CD4-positive, alpha-beta T cell (primary cell): Measurements from ENCODE around the gene SLC25A3. TPM values are rescaled to one million over a fixed set of nuclear protein-coding genes. Genes with fewer than 3 reads are reported as not detected.
A peak's percentile ranks its signal among the peaks of the same experiment; 100 is the strongest.

Experiments used
- ATAC-seq: fragments of 200-7000 bp; cut with Tn5 transposase; one replicate; pipeline ENCODE4 v1.10.0; 2022; ENCODE audit warnings: mild to moderate bottlenecking; ENCODE audit not compliant: poor library complexity
- CTCF ChIA-PET: fragments of 350-600 bp; sonication (Branson Sonifier 250); formaldehyde crosslinking; loops from one replicate; lab custom pipeline; 2021; ENCODE audit warnings: antibody characterized with exemption, inconsistent platforms; lab: Charles Lee
- POLR2A ChIA-PET: fragments of 350-600 bp; sonication (Branson Sonifier 250); formaldehyde crosslinking; loops from one replicate; lab custom pipeline; 2021; ENCODE audit warnings: antibody characterized with exemption, inconsistent platforms; lab: Charles Lee
- DNase-seq, 14 experiments: peaks; one replicate each; pipeline ENCODE4 v3.0.0-alpha.2; 2013 to 2020; ENCODE audit warnings: mixed read lengths in 2 of 14
- H3K27ac ChIP-seq, 2 donors: one replicate each; pipeline versions ENCODE4 v1.5.1 to v1.7.0; 2013; ENCODE audit warnings: low read length in 2 of 2, low read depth in 1 of 2, mild to moderate bottlenecking in 1 of 2
- H3K27me3 ChIP-seq, 2 experiments: 1 replicate in 1 of 2; 2 replicates in 1 of 2; pipeline versions ENCODE4 v1.6.1 to v1.7.0; 2013; ENCODE audit warnings: low read length in 2 of 2, control low read depth in 1 of 2, mild to moderate bottlenecking in 1 of 2, moderate library complexity in 1 of 2; ENCODE audit not compliant: insufficient read depth in 2 of 2, control insufficient read depth in 1 of 2
- H3K36me3 ChIP-seq: one replicate; pipeline ENCODE4 v1.6.1; 2013; ENCODE audit warnings: low read length, control low read depth; ENCODE audit not compliant: insufficient read depth
- H3K4me1 ChIP-seq: one replicate; pipeline ENCODE4 v1.6.1; 2013; ENCODE audit warnings: low read length, control low read depth; ENCODE audit not compliant: insufficient read depth
- H3K4me3 ChIP-seq: one replicate; pipeline ENCODE4 v1.5.1; 2013; ENCODE audit warnings: mild to moderate bottlenecking, low read length, moderate library complexity
- H3K9me3 ChIP-seq, 2 experiments: 1 replicate in 1 of 2; 2 replicates in 1 of 2; pipeline versions ENCODE4 v1.6.1 to v1.7.0; 2013; ENCODE audit warnings: low read length in 2 of 2, mild to moderate bottlenecking in 2 of 2, control low read depth in 1 of 2, moderate library complexity in 1 of 2; ENCODE audit not compliant: control insufficient read depth in 1 of 2, insufficient read depth in 1 of 2
- H3K27ac Mint-ChIP-seq: one replicate; pipeline ENCODE4 v1.8.0; 2020; ENCODE audit warnings: mixed read lengths
- H3K27me3 Mint-ChIP-seq: one replicate; pipeline ENCODE4 v1.8.0; 2021; ENCODE audit warnings: mixed read lengths
- H3K36me3 Mint-ChIP-seq: one replicate; pipeline ENCODE4 v1.8.0; 2021; ENCODE audit warnings: low read depth, mixed read lengths
- H3K4me1 Mint-ChIP-seq: one replicate; pipeline ENCODE4 v1.8.0; 2021; ENCODE audit warnings: low read depth, mixed read lengths
- H3K4me3 Mint-ChIP-seq: one replicate; pipeline ENCODE4 v1.8.0; 2020; ENCODE audit warnings: mild to moderate bottlenecking, mixed read lengths
- H3K9me3 Mint-ChIP-seq: one replicate; pipeline ENCODE4 v1.8.0; 2020; ENCODE audit warnings: mixed read lengths
- intact Hi-C, 2 experiments: fragments of 100-400 bp; cut with DNase I in 1 of 2; cut with micrococcal nuclease in 1 of 2; formaldehyde crosslinking; loops; one replicate each; pipeline versions ENCODE4 v1.15.1 to v1.9.0; 2023 to 2025; cut with DNase I, micrococcal nuclease
- total RNA-seq, 174 experiments: library from RNA in 2 of 174; stranded (reverse) in 2 of 174; gene quantifications; one replicate each; pipeline ENCODE4 v1.2.3 and lab custom pipeline; 2021 to 2026
- TF ChIP-seq, protein P1 (sequence below): fragments of 200-600 bp; IDR thresholded peaks from one replicate; pipeline ENCODE4 v1.8.0; 2022; ENCODE audit warnings: antibody characterized with exemption, mild to moderate bottlenecking

Gene SLC25A3
- total RNA-seq, 2 experiments from 2014 or later = 602 to 615 TPM

DNA sequence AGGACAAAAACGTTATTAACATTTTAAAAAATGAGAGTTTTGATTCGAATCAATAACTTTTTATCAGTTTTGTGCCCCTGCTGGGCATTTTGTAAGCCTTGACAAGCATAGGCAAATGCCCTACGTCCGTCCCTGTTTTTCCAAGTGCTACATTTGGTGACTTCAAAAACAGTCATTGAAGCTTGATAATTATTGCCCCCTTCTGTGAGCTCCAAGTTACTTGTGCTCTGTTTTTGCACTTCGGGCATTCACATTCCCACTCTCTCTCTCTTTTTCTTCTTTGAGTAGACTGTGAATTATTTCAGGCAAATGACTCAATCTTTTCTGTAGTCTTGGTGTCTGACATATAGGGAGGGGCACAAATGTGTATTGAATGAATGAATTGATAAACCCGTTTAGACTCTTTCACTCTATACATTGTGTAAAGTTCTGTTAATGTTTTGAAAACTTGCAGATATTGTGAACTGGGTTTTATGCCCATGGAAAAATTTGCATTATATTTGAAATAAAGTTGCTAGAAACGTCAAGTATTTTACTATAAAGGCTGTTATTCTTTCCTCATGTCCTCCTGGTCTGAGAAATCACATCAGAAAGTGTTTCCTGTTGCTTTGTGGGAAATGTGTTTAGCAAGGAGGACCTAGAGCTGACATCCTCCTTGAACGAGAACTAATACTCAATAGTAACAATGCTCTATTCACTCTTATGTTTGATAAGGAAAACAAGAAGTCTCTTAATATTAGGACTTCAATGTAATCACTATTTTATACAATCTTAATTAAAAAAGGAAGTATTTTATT is 53.0 kb downstream of the SLC25A3 start:
- Mint-ChIP-seq H3K9me3 (no peaks in the 10 kb centered on the region), H3K27me3 (no peaks in the 10 kb centered on the region), H3K36me3 (peaks cover 45% of the 10 kb centered on the region), H3K27ac (peak overlapping the region; percentile 69), H3K4me3 (peak overlapping the region; percentile 98), H3K4me1 (peaks cover 32% of the 10 kb centered on the region)
- Histone ChIP-seq H3K9me3 (no peaks in the 10 kb centered on the region), H3K36me3 (peaks cover 15% of the 10 kb centered on the region), H3K4me3 (peak overlapping the region; percentile 89), H3K27ac (no peak overlapping the region), H3K27me3 (no peaks in the 10 kb centered on the region), H3K4me1 (peaks cover 22% of the 10 kb centered on the region)
- ChIA-PET CTCF (interaction anchor here (0.6 to 1.2 kb wide), 3 partner anchors 15 to 130 kb away, joined by 3 to 5 read pairs (median 4); partner anchors contain the start of gene SLC25A3), POLR2A (interaction anchor here (0.7 to 4.8 kb wide), 2 partner anchors 52 to 130 kb away, joined by 4 to 70 read pairs; partner anchors contain the start of gene SLC25A3)
- DNase-seq (peak in 3 of 14 experiments; percentile 6 to 27 (median 26)), ATAC-seq (no peak)
- TF ChIP-seq, protein P1, sequence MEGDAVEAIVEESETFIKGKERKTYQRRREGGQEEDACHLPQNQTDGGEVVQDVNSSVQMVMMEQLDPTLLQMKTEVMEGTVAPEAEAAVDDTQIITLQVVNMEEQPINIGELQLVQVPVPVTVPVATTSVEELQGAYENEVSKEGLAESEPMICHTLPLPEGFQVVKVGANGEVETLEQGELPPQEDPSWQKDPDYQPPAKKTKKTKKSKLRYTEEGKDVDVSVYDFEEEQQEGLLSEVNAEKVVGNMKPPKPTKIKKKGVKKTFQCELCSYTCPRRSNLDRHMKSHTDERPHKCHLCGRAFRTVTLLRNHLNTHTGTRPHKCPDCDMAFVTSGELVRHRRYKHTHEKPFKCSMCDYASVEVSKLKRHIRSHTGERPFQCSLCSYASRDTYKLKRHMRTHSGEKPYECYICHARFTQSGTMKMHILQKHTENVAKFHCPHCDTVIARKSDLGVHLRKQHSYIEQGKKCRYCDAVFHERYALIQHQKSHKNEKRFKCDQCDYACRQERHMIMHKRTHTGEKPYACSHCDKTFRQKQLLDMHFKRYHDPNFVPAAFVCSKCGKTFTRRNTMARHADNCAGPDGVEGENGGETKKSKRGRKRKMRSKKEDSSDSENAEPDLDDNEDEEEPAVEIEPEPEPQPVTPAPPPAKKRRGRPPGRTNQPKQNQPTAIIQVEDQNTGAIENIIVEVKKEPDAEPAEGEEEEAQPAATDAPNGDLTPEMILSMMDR = no peak
- intact Hi-C loops = loop anchor here in 1 of 2 experiments (5.0 to 10.0 kb wide), 3 partner anchors 129 to 1618 kb away; partner anchors contain the start of genes DEPDC4, SCYL2 and TMPO

DNA sequence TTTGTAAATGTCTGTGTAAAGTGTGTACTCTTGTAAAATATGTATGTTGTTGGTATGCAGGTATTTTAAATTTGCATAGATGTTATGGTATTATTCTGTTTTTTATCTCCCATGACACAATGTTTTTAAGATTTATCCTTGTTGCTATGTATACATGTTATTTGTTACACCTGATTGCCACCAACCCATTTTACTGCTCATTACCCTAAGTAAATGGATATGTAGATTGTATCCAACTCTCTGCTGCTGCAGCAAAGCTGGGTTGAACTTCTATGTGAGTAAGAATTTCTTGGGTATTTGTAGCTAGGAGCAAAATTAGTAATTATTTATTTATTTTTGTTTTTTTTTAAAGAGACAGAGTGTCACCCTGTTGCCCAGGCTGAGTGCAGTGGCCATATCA is 57.8 kb downstream of the SLC25A3 start:
- DNase-seq (no peak), ATAC-seq (no peak)
- Mint-ChIP-seq H3K27me3 (no peaks in the 10 kb centered on the region), H3K4me3 (no peak overlapping the region), H3K9me3 (no peaks in the 10 kb centered on the region), H3K4me1 (peaks cover 22% of the 10 kb centered on the region), H3K36me3 (peaks cover 37% of the 10 kb centered on the region), H3K27ac (no peak overlapping the region)
- ChIA-PET CTCF (interaction anchor here (0.9 to 1.8 kb wide), 3 partner anchors 10 to 84 kb away, joined by 3 to 5 read pairs (median 3); no protein-coding TSS in a partner anchor), POLR2A (interaction anchor here (1.6 kb wide), 1 partner anchor 58 kb away, joined by 4 read pairs; the partner anchor contains the start of gene SLC25A3)
- Histone ChIP-seq H3K4me1 (peaks cover 8% of the 10 kb centered on the region), H3K27me3 (no peaks in the 10 kb centered on the region), H3K27ac (no peak overlapping the region), H3K9me3 (no peaks in the 10 kb centered on the region), H3K4me3 (no peak overlapping the region), H3K36me3 (peaks cover 15% of the 10 kb centered on the region)
- TF ChIP-seq, protein P1 = no peak
- intact Hi-C loops = loop anchor here in 1 of 2 experiments (5.0 kb wide), 1 partner anchor 134 kb away; the partner anchor contains the start of gene TMPO

DNA sequence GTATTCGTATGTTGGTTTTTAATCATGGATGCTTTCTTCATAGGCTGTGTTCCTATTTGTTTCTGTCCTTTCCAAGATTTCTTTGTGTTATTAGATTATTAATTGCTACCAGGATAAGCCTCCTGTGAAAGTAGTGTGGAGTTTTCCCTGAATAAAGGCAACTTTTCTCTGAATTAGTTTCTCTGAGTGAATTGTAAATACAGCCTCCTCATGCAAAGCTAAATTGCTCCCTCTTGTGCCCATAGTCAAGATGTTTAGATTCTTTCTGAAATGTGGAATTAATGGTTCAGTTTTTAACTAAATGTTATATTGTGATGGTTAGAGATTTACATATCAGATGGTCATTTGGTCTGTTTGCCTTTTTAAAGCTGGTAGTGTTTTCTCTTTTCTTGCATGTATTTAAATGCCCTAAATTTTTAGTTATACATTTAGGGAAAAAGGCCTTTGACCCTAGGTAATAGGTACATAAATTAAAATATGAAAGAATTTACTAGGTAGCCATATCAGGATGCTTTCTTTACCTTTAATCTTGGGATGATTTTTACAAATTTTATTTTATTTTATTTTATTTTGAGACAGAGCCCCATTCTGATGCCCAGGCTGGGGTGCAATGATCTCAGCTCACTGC is 60.5 kb downstream of the SLC25A3 start:
- no peak overlapping the region for H3K27ac Mint-ChIP-seq
- ATAC-seq (peak; percentile 55), DNase-seq (peak in 4 of 14 experiments; percentile 11 to 74 (median 71))
- no peaks in the 10 kb centered on the region for H3K4me1 ChIP-seq
- no peaks in the 10 kb centered on the region for H3K27me3 Mint-ChIP-seq
- intact Hi-C loops = loop anchor here (1.0 to 5.0 kb wide), 6 partner anchors 86 to 229 kb away; partner anchors contain the start of gene TMPO (in 1 of the 2)
- POLR2A ChIA-PET = interaction anchor here (0.6 to 1.6 kb wide), 6 partner anchors 10 to 144 kb away, joined by 3 to 7 read pairs (median 4); partner anchors contain the start of genes APAF1, IKBIP and SLC25A3
- TF ChIP-seq, protein P1 = peak; percentile 76
- CTCF ChIA-PET = interaction anchor here (0.6 to 3.3 kb wide), 8 partner anchors 10 to 164 kb away, joined by 3 to 25 read pairs (median 3); partner anchors contain the start of gene IKBIP
- H3K9me3 Mint-ChIP-seq = no peaks in the 10 kb centered on the region
- peaks cover 16% of the 10 kb centered on the region for H3K4me1 Mint-ChIP-seq
- H3K4me3 Mint-ChIP-seq = no peak overlapping the region
- no peak overlapping the region for H3K4me3 ChIP-seq
- no peaks in the 10 kb centered on the region for H3K9me3 ChIP-seq
- peaks cover 60% of the 10 kb centered on the region for H3K36me3 Mint-ChIP-seq
- H3K27ac ChIP-seq = no peak overlapping the region
- H3K36me3 ChIP-seq = peaks cover 20% of the 10 kb centered on the region
- H3K27me3 ChIP-seq = no peaks in the 10 kb centered on the region
